Ramos (cell line): ENCODE data around the gene ASL.
"Not testable (repeated sequence)": the region's sequence is repeated elsewhere in the genome, so short reads cannot be mapped to it uniquely, and the experiment has no call there.

ENCODE experiments used
- in situ Hi-C: fragments of 300-500 bp; cut with MboI; formaldehyde crosslinking; loops from one replicate; pipeline ENCODE4 v1.14.3; 2022; ENCODE audit warnings: low sequenced_read_pairs; ENCODE audit not compliant: unreplicated experiment

The ASL gene

GRCh38 chr7:66075590-66076461, at the start of gene ASL:
Gene ASL (plus strand): TSS chr7:66075819. CDS start chr7:66076082, 263 bp downstream.
- in situ Hi-C loops, result no loop called here

- in situ Hi-C loops, result not testable (repeated sequence)
Measured at GRCh38 chr7:66028342-66028741, 47.3 kb upstream of the ASL start.

DNA sequence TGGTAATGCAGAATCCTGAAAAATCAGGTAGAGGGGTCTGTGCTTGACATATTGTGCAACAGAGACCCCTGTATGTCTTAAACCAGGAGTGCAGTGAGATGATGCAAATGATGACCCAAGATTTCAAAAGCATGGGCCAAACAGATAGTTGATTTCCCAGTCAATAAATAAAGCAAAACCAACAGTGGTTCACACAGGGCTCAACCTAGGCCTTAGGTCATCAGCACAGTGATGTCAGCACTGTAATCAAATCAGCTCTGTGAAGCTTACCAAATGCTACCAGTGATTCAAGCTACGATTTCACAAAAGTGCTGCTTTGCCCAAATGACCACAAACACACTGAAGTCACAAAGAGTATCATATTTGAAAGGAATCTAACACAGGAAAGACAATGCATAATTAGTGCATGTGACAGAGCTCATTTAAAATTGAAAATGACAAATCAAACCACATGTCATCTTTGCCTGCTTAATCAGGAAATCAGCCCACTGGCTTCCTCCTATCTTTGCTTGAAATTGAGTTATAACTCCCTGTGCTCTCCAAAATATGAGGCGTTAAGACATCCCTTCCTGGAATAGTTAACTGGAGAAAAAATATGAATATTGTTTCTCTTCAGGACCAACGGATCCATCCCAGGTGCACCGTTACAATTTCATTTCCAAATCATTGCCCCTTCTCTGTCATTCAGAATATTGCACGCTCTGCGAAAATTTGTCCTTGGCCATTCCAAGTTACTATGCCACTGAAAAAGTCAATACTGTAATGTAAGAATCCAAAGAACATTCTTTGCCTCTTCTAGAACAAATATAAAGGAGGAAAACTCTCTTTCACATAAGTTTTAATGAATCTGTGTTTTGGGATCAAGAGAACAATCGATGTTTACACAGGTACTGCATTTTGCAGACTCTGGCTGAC, 41.9 kb upstream of the ASL start:
- in situ Hi-C loops, result no loop called here

- in situ Hi-C loops, result not testable (repeated sequence)
Measured at GRCh38 chr7:66034436-66035010, 41.1 kb upstream of the ASL start.

DNA sequence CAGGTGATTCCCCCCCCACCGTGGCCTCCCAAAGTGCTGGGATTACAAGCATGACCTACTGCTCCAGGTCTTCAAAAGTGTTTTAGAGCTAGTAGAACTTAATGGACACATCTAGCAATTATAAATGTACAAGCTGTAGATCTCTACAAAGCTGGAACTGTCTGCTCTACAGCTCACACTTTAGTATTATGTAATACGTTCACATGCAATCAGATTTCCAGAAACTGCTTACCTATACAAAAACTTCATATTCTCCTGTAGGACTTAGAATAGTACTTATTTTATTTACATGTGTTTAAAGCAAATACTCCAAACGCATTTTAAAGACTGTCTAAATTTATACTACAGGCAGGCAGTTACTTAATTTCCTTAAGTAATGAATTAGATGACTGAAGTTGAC, 39.2 kb upstream of the ASL start:
- in situ Hi-C loops, result no loop called here

DNA sequence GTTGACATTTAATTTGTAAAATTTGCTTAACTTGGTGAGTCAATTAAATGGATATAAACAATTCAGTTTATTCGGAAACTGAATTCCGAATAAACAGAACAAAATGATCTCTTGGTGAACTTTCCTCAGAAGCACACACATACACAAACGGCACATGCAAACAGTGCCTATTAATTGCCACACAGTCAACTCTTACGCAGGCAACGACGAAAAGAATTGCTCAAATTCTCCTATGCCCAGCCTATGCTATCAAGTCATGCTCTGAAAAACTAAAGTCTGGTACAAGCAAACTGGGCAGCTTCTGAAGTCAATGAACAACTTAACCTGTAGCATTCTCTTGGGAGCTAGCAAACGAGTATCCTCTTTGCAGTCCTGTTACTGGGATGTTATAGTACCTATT, 38.8 kb upstream of the ASL start:
- in situ Hi-C loops, result no loop called here

DNA sequence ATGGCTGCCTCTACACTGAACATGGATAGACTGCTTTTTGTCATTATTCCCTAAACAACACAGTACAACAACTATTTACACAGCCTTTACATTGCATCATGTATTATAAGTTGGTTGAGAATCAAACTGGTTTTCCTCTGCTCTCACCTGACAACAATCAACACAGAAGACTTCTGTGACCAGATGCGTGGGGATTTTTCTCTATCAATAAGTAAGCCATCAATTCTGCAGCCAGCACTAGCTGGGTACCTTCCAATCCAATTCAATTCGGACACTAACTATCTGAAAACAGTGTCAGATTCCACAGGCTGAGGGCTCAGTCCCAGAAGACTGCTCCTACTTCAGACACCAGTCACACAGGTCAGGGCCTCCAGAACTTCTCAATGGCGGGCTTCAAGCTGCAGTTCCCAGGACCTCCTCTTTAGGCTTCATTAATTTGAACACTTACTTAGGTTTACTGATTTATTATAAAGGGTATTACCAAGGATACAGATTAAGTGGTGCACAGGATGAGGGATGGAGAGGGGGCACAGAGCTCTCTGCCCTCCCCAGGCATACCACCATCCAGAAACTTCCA, 36.4 kb upstream of the ASL start:
- in situ Hi-C loops, result no loop called here

- in situ Hi-C loops, result no loop called here
Measured at GRCh38 chr7:66043681-66044497, 31.7 kb upstream of the ASL start.

DNA sequence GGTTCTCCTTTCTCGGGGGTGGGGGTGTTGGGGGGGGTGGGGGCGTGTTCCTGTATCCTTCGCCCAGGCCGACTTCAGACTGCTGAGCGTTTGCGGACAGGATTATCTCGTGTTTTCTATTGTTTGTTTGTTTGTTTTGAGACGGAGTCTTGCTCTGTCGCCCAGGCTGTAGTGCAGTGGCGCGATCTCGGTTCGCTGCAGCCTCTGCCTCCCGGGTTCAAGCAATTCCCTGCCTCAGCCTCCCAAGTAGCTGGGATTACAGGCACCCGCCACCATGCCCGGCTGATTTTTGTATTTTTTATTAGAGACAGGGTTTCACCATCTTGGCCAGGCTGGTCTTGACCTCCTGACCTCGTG, 31.1 kb upstream of the ASL start:
- in situ Hi-C loops, result not testable (repeated sequence)

GRCh38 chr7:66047426-66047825, 28.2 kb upstream of the ASL start:
- in situ Hi-C loops, result no loop called here

- in situ Hi-C loops, result not testable (repeated sequence)
Measured at GRCh38 chr7:66049886-66050285, 25.7 kb upstream of the ASL start.

DNA sequence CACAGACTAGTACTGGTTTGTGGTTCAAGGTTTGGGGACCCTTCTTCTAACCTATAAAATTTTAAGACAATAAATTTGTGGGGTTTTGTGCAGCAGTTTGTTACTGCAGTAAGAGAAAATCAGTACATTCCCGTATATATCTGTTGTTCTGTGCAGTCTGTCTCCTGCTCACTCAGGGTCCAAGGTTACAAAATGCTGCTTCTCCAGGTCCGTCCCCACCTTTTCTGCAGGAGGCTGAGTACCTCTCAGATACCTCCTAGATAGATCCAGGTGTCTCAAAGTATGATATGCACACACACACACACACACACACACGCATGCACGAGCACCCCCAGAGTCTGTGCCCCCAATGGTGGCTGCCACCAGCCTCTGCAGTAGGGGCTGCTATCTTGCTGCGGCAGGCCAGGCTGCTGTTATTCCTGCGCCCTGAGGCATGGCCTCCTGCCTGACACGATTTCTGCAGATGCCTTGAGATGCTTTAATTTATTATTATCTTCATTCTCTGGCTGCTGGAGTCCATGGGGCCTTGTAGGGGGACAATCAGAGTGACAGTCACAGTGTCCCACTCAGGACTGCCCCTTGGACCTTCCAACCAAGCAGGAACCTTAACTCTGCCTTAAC, 25.2 kb upstream of the ASL start:
- in situ Hi-C loops, result no loop called here

DNA sequence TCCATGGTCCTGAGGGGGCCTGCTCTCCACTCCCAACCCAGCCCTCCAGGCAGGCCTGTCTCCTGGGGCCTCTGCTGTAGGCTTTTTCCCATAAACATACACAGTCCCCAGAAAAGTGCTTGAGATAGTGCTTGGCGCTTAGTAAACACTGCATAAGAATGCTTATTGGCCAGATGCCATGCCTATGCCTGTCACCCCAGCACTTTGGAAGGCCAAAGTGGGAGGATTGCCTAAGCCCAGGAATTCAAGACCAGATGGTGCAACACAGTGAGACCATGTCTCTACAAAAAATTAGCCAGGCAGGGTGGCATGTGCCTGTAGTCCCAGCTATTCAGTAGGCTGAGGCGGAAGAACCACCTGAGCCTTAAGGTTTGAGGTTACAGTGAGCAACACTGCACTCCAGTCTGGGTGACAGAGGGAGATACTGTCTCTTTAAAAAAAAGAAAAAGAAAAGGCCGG, 24.6 kb upstream of the ASL start:
- in situ Hi-C loops, result no loop called here

DNA sequence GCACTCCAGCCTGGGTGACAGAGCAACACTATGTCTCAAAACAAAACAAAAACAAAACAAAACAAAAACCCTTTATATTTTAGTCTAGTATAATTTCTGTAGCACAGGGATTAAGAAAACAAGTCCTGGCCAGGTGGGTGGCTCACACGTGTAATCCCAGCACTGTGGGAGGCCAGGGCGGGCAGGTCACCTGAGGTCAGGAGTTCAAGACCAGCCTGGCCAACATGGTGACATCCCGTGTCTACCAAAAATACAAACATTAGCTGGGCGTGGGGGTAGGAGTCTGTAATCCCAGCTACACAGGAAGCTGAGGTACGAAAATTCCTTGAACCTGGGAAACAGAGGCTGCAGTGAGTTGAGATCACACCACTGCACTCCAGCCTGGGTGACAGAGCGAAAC, 23.2 kb upstream of the ASL start:
- in situ Hi-C loops, result no loop called here

GRCh38 chr7:66054063-66054462, 21.6 kb upstream of the ASL start:
- in situ Hi-C loops, result no loop called here

- in situ Hi-C loops, result no loop called here
Measured at GRCh38 chr7:66055321-66055956, 20.2 kb upstream of the ASL start.

DNA sequence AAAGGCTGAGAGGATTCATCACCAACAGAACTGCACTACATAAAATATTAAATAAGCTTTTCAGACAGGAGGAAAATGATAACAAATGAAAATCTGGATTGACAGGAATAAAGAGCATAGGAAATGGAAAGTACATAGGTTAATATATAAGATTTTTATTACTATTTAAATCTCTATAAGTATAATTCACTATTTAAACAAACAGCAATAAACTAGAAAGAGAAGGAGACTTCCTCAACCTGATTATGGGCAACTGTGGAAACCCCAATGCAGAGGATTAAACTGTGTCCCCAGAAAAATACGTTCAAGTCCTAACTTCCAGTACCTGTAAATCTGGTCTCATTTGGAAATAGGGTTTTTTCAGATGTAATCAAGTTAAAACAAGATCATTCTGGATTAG, 14.8 kb upstream of the ASL start:
- in situ Hi-C loops, result no loop called here

DNA sequence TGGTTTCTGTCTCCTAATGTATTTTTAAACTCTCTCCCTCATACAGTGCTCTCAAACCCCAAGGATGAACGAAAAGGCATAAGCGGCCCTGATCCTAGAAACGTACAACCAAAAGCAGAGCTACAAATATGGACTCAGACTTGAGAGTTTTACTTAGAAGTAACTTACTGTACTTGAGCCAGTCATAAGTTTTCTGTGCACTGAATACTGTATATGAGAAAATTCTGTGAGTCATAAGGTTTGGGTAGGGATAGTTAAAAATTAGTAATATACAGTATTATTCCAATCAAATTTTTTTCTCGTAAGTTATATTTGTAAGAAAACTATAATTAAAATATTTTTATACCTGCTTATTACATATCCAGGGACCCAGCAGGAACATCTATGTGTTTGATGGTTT, 5.9 kb upstream of the ASL start:
- in situ Hi-C loops, result no loop called here

DNA sequence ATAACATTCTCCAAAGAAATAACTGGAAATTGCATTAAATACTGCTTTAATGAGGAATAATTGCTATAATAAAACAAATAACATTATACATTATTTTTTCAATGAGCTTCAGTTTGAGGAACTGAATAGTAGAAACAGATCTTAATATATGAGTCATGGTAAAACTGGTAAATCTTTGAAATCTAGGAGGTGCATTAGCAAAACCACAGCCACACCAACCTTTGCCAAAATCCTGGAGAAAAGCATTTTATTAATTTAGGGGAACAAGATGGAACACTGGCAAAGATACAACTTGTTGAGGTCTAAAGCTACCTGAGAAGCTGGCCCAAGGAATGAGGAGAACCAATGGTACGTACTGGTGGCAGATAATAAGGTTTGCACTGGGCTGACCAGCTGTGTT, 5.4 kb upstream of the ASL start:
- in situ Hi-C loops, result no loop called here
